Measurements from ENCODE around the gene SCAPER. TPM values are rescaled to one million over a fixed set of nuclear protein-coding genes. Genes with fewer than 3 reads are reported as not detected.

Gene SCAPER
- total and polyA plus RNA-seq, 8 donors: 3.0 to 23.8 (median 14.2) TPM

GRCh38 chr15:76377751-76378150 is 527.4 kb downstream of the SCAPER start:
- intact Hi-C loops (cut with DNase I): no loop called here
- FAIRE-seq (no peak), ATAC-seq (no peak)

GRCh38 chr15:76377217-76377616 is 527.9 kb downstream of the SCAPER start:
- TF ChIP-seq CTCF (IDR thresholded peaks at IDR 0.05): no peak
- no peaks in the 10 kb centered on the region for H3K4me1 ChIP-seq
- 48 to 52% methylated on average over 2 of the region's 2 CpGs for WGBS, 2 donors
- DNase-seq (no peak), FAIRE-seq (no peak), ATAC-seq (peak in 2 of 4 donors; percentile 29 to 34)
- peaks cover 0 to 5% (median 0%) of the 10 kb centered on the region in 3 donors for H3K36me3 ChIP-seq
- H3K27me3 ChIP-seq: no peaks in the 10 kb centered on the region
- no peak overlapping the region for H3K4me3 ChIP-seq
- H3K9me3 ChIP-seq: no peaks in the 10 kb centered on the region
- no peak overlapping the region for H3K27ac ChIP-seq
- intact Hi-C loops (cut with DNase I): no loop called here

More at GRCh38 chr15:76377751-76378150, 527.4 kb downstream of the SCAPER start:
- no peak for DNase-seq
- Histone ChIP-seq H3K27ac (no peak overlapping the region), H3K4me1 (no peaks in the 10 kb centered on the region), H3K9me3 (no peaks in the 10 kb centered on the region), H3K36me3 (peaks cover 0 to 5% (median 0%) of the 10 kb centered on the region in 3 donors), H3K4me3 (no peak overlapping the region), H3K27me3 (no peaks in the 10 kb centered on the region)
- TF ChIP-seq CTCF (IDR thresholded peaks at IDR 0.05): no peak

- WGBS, 2 donors: 93 to 94% methylated on average over 8 of the region's 8 CpGs
- FAIRE-seq (no peak), ATAC-seq (no peak), DNase-seq (no peak)
- no peaks in the 10 kb centered on the region for H3K27me3 ChIP-seq
- H3K9me3 ChIP-seq: no peaks in the 10 kb centered on the region
- no peak overlapping the region for H3K27ac ChIP-seq
- H3K36me3 ChIP-seq: peaks cover 0 to 5% (median 0%) of the 10 kb centered on the region in 3 donors
- TF ChIP-seq CTCF (IDR thresholded peaks at IDR 0.05): no peak
- no peaks in the 10 kb centered on the region for H3K4me1 ChIP-seq
- no peak overlapping the region for H3K4me3 ChIP-seq
- intact Hi-C loops (cut with DNase I): no loop called here
Measured at GRCh38 chr15:76376816-76377215, 528.3 kb downstream of the SCAPER start.

- WGBS, 2 donors: 95 to 100% methylated on average over 3 of the region's 3 CpGs
- H3K27ac ChIP-seq: no peak overlapping the region
- DNase-seq (no peak), FAIRE-seq (no peak), ATAC-seq (no peak)
- no peaks in the 10 kb centered on the region for H3K9me3 ChIP-seq
- H3K4me1 ChIP-seq: no peaks in the 10 kb centered on the region
- no peaks in the 10 kb centered on the region for H3K27me3 ChIP-seq
- TF ChIP-seq CTCF (IDR thresholded peaks at IDR 0.05): no peak
- H3K4me3 ChIP-seq: no peak overlapping the region
- H3K36me3 ChIP-seq: peaks cover 0 to 5% (median 0%) of the 10 kb centered on the region in 3 donors
- intact Hi-C loops (cut with DNase I): no loop called here
Measured at GRCh38 chr15:76376029-76376428, 529.1 kb downstream of the SCAPER start.

- DNase-seq (no peak), ATAC-seq (peak in 1 of 4 donors; percentile 30), FAIRE-seq (no peak)
- no peak overlapping the region for H3K27ac ChIP-seq
- no peaks in the 10 kb centered on the region for H3K9me3 ChIP-seq
- intact Hi-C loops (cut with DNase I): no loop called here
- H3K4me1 ChIP-seq: no peaks in the 10 kb centered on the region
- H3K4me3 ChIP-seq: no peak overlapping the region
- H3K36me3 ChIP-seq: no peaks in the 10 kb centered on the region
- TF ChIP-seq CTCF (IDR thresholded peaks at IDR 0.05): no peak
- no peaks in the 10 kb centered on the region for H3K27me3 ChIP-seq
- 76 to 77% methylated on average over 11 of the region's 11 CpGs for WGBS, 2 donors
Measured at GRCh38 chr15:76368122-76368621, 537.0 kb downstream of the SCAPER start.
